Ascending aorta (tissue), 2 donors: ENCODE measurements around the gene MAPK1. TPM values are rescaled to one million over a fixed set of nuclear protein-coding genes. Genes with fewer than 3 reads are reported as not detected.

Experiments
- DNase-seq, 2 donors: peaks; one replicate each; pipeline ENCODE4 v3.0.0-alpha.2; 2019; ENCODE audit warnings: low spot score in 2 of 2
- H3K27ac ChIP-seq, 2 donors: fragments of 200-600 bp; sonication (generic); one replicate each; pipeline ENCODE4 v1.5.1; 2016 to 2017; ENCODE audit warnings: mild to moderate bottlenecking in 1 of 2
- H3K27me3 ChIP-seq: fragments of 200-600 bp; sonication (generic); one replicate; pipeline ENCODE4 v1.5.1; 2017
- H3K36me3 ChIP-seq, 2 donors: fragments of 200-600 bp; sonication (generic); one replicate each; pipeline ENCODE4 v1.5.1; 2016
- H3K4me1 ChIP-seq, 2 donors: fragments of 200-600 bp; sonication (generic); one replicate each; pipeline ENCODE4 v1.5.1; 2016 to 2017; ENCODE audit warnings: mild to moderate bottlenecking in 1 of 2
- H3K4me3 ChIP-seq, 2 donors: fragments of 200-600 bp; sonication (generic); one replicate each; pipeline ENCODE4 v1.5.1; 2016 to 2017; ENCODE audit warnings: mild to moderate bottlenecking in 1 of 2
- H3K9me3 ChIP-seq, 2 donors: fragments of 200-600 bp; sonication (generic); one replicate each; pipeline ENCODE4 v1.5.1; 2016
- intact Hi-C: fragments of 100-400 bp; cut with DNase I; formaldehyde crosslinking; loops from one replicate; pipeline ENCODE4 v1.15.1; 2023
- total RNA-seq: library from RNA; depleted of rRNA; stranded (reverse); fragments of >200 nt; gene quantifications from one replicate; pipeline ENCODE4 v1.1.0, GENCODE V29; 2016
- TF ChIP-seq, protein P1 (sequence below), 3 experiments: fragments of 200-600 bp in 2 of 3; fragments of 450-650 bp in 1 of 3; sonication (generic) in 2 of 3; IDR thresholded peaks; one replicate each; pipeline ENCODE4 v1.5.1; 2016 to 2019; ENCODE audit warnings: antibody characterized with exemption in 3 of 3, mild to moderate bottlenecking in 1 of 3, moderate library complexity in 1 of 3

MAPK1 gene
- total RNA-seq, 1 donor from 2014 or later, result 43.3 TPM

DNA sequence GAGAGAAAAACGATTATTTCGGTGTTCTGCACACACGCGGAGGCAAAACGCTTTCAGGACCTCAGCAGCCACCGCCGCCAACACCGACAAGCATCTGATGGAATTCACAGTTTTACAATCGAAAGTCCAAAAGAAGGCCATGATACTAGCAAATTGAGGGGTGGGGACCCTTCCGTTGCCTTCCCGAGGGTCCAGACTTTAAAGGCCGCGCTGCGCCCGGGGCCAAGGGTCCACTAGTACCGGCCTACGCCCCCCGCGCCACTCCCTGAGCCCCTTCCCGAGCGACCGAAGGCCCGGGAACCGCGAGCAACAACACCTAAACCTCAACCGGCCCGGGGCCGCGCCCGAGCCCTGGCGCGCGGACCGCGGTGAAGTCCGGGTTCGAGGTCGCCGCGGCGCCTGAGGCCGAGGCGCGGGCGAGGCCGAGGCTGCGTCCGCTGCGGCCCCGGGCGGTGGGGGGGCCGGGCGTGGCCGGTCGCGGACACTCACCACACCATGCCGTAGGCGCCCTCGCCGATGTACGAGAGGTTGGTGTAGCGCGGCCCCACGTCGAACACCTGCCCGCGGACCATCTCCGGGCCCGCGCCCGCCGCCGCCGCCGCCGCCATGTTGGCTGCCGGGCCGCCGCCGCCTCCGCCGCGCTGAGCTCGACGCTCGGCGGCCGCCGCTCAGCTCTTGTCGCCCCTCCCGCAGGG, 465 bp downstream of the MAPK1 start:
- intact Hi-C loops, result loop anchor here (1.0 to 5.0 kb wide), 4 partner anchors 17 to 130 kb away; partner anchors contain the start of gene YPEL1
- TF ChIP-seq, protein P1, sequence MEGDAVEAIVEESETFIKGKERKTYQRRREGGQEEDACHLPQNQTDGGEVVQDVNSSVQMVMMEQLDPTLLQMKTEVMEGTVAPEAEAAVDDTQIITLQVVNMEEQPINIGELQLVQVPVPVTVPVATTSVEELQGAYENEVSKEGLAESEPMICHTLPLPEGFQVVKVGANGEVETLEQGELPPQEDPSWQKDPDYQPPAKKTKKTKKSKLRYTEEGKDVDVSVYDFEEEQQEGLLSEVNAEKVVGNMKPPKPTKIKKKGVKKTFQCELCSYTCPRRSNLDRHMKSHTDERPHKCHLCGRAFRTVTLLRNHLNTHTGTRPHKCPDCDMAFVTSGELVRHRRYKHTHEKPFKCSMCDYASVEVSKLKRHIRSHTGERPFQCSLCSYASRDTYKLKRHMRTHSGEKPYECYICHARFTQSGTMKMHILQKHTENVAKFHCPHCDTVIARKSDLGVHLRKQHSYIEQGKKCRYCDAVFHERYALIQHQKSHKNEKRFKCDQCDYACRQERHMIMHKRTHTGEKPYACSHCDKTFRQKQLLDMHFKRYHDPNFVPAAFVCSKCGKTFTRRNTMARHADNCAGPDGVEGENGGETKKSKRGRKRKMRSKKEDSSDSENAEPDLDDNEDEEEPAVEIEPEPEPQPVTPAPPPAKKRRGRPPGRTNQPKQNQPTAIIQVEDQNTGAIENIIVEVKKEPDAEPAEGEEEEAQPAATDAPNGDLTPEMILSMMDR (IDR thresholded peaks at IDR 0.05), result peak in 1 of 3 experiments; percentile 13
- peaks cover 3 to 24% of the 10 kb centered on the region in 2 donors for H3K4me1 ChIP-seq
- no peaks in the 10 kb centered on the region for H3K36me3 ChIP-seq
- H3K4me3 ChIP-seq, result peak overlapping the region; percentile 89 to 93
- no peaks in the 10 kb centered on the region for H3K27me3 ChIP-seq
- H3K9me3 ChIP-seq, result no peaks in the 10 kb centered on the region
- DNase-seq, result peak in 1 of 2 donors; percentile 67
- peak overlapping the region; percentile 87 to 91 for H3K27ac ChIP-seq

DNA sequence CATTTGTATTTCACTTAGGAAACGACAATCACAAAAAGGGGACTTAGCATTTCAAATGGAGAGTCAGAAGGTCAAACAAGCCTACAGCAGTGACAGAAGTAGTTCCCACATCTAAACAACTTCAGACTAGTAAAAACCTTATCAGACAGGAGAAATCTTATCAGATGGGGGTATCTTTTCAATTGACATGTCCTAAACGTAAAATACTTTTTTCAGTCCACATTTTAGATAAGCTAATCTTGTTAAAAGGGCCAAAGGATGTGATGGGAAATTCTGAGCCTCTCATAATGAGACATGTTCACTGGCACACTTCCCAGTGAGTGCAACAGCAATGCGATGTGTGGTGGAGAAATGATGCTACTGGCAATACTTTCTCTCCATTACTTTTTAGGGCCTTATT, 2.4 kb downstream of the MAPK1 start:
- Histone ChIP-seq H3K4me1 (peaks cover 3 to 41% of the 10 kb centered on the region in 2 donors), H3K4me3 (peak overlapping the region; percentile 89 to 93), H3K9me3 (no peaks in the 10 kb centered on the region), H3K27ac (peak overlapping the region in 1 of 2 donors; percentile 87), H3K36me3 (no peaks in the 10 kb centered on the region), H3K27me3 (no peaks in the 10 kb centered on the region)
- intact Hi-C loops, result loop anchor here (5.0 kb wide), 2 partner anchors 48 to 128 kb away; partner anchors contain the start of gene YPEL1
- TF ChIP-seq, protein P1 (IDR thresholded peaks at IDR 0.05), result no peak
- peak in 1 of 2 donors; percentile 87 for DNase-seq

DNA sequence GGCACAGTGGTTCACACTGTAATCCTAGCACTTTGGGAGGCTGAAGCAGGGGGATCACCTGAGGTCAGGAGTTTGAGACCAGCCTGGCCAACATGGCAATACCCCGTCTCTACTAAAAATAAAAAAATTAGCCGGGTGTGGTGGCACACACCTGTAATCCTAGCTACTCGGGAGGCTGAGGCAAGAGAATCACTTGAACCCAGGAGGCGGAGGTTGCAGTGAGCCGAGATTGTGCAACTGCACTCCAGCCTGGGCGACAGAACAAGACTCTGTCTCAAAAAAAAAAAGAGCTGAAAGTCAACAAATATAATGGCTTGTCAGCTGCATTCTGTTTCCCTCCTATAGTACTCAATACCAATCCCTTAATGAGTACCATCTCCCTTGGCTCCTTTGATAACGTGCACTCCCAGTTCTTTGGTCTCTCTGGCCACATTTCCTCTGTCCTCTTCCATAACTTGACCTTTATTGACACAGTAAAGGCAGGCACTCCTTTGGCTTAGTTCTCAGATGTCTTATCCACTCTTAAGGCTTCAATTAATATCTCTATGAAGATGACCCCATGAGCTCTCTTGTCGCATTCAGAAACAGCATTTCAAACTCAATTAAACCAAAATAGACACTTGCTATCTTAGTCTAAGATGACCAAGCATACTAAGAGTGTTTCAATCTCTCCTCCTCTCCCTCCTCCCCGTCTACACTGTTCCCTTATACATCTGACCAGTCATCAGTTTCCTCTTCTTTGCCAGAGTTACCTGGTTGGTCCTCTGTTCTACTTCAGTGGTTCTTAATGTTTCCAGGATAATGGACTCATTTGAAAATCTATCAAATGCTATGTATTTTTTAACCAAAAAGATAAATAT, 4.8 kb downstream of the MAPK1 start:
- TF ChIP-seq, protein P1 (IDR thresholded peaks at IDR 0.05), result no peak
- Histone ChIP-seq H3K27me3 (no peaks in the 10 kb centered on the region), H3K27ac (no peak overlapping the region), H3K4me3 (no peak overlapping the region), H3K36me3 (no peaks in the 10 kb centered on the region), H3K9me3 (no peaks in the 10 kb centered on the region), H3K4me1 (peaks cover 0 to 46% of the 10 kb centered on the region in 2 donors)
- no peak for DNase-seq
- intact Hi-C loops, result no loop called here

DNA sequence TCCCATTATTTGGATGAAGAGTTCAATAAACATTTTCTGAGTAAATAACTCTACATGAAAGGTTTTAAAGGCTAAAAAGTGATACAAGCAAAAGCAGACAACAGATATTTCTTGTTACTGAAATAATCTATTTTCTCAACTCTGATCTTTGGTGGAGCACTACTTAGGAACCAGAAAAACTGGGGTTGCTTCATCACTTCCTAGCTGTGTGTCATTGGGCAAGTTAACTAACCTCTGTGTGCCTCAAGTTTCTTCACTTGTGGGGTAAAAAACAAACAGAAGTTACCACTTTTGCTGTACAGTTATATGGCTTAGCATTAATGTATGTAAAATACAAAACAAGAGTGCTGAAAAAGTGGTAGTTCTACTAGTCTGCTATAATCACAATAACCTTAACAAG, 5.6 kb downstream of the MAPK1 start:
- TF ChIP-seq, protein P1 (IDR thresholded peaks at IDR 0.05), result no peak
- H3K9me3 ChIP-seq, result no peaks in the 10 kb centered on the region
- no peak overlapping the region for H3K4me3 ChIP-seq
- H3K36me3 ChIP-seq, result no peaks in the 10 kb centered on the region
- intact Hi-C loops, result no loop called here
- DNase-seq, result no peak
- H3K27ac ChIP-seq, result no peak overlapping the region
- H3K27me3 ChIP-seq, result no peaks in the 10 kb centered on the region
- peaks cover 0 to 52% of the 10 kb centered on the region in 2 donors for H3K4me1 ChIP-seq

DNA sequence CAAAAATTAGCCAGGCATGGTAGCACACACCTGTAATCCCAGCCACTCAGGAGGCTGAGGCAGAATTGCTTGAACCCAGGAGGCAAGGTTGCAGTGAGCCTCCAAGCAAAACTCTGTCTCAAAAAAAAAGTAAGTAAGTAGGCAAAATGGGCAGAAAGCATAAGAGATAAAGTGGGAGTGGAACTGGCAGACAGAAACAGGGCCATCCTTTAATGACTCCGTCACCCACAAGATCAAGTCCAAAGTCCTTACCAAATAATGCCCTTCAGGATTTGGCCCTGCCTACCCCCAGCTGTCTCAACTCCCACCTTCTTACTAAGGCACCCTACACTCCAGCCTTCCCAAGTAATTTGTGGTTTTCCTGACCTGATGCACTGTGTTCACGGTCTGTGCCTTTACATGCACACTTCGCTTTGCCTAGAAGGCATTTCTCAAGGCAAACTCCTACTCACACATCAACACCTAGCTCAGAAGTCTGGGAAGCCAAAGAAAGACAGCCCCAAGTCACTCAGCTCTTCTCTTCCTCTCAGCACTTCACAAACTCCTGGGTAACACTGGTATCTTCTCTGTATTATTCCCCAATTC, 6.1 kb downstream of the MAPK1 start:
- no peak for DNase-seq
- no peaks in the 10 kb centered on the region for H3K9me3 ChIP-seq
- peaks cover 0 to 53% of the 10 kb centered on the region in 2 donors for H3K4me1 ChIP-seq
- no peaks in the 10 kb centered on the region for H3K27me3 ChIP-seq
- TF ChIP-seq, protein P1 (IDR thresholded peaks at IDR 0.05), result no peak
- peak overlapping the region in 1 of 2 donors; percentile 14 for H3K27ac ChIP-seq
- intact Hi-C loops, result no loop called here
- H3K36me3 ChIP-seq, result no peaks in the 10 kb centered on the region
- H3K4me3 ChIP-seq, result no peak overlapping the region
